ENCODE measurements around the gene PHF19. TPM values are rescaled to one million over a fixed set of nuclear protein-coding genes. Genes with fewer than 3 reads are reported as not detected.

Gene PHF19
- total RNA-seq, 1 experiment from 2014 or later: 66.8 TPM

- Histone ChIP-seq H4K8ac (replicated peaks; ENCODE audit: insufficient read length, low read depth, low read length) (no peak overlapping the region), H4K20me1 (ENCODE audit: control insufficient read depth, insufficient read depth, insufficient read length) (no peaks in the 10 kb centered on the region), H3K56ac (ENCODE audit: insufficient read length, low read depth, low read length) (no peak overlapping the region), H3K9me3 (ENCODE audit: control insufficient read depth, low read depth, low read length) (no peaks in the 10 kb centered on the region), H2BK12ac (ENCODE audit: insufficient read length, low read depth, low read length) (no peak overlapping the region), H3T11ph (ENCODE audit: low read length) (no peak overlapping the region), H2AFZ (ENCODE audit: low read length) (no peak overlapping the region), H2BK5ac (ENCODE audit: insufficient read length, low read length) (no peak overlapping the region), H3K79me2 (ENCODE audit: insufficient read depth, low read length) (peaks cover 2% of the 10 kb centered on the region; the same call in 1 of the 2 replicates), H3K4me2 (ENCODE audit: insufficient read depth, insufficient read length, low read length) (no peak overlapping the region), H2BK15ac (ENCODE audit: low read depth, low read length) (no peak overlapping the region), H3K23me2 (ENCODE audit: insufficient read length, low read depth, low read length, poor library complexity, severe bottlenecking) (peaks cover 12% of the 10 kb centered on the region), H3K18ac (ENCODE audit: insufficient read length, low read depth, low read length) (no peak overlapping the region), H3K27ac (ENCODE audit: insufficient read length, low read depth, low read length) (no peak overlapping the region), H2AK5ac (ENCODE audit: insufficient read length, low read length) (no peak overlapping the region), H2BK120ac (ENCODE audit: low read depth, low read length, poor library complexity, severe bottlenecking) (no peak overlapping the region), H4K91ac (ENCODE audit: insufficient read length, low read depth, low read length) (no peak overlapping the region), H3K27me3 (ENCODE audit: insufficient read depth, low read length) (no peaks in the 10 kb centered on the region), H3K4me1 (ENCODE audit: insufficient read depth, low read length) (no peaks in the 10 kb centered on the region), H2BK20ac (ENCODE audit: low read depth, low read length, poor library complexity, severe bottlenecking) (no peak overlapping the region), H3K14ac (ENCODE audit: insufficient read depth, low read length) (no peak overlapping the region), H3K79me1 (ENCODE audit: insufficient read depth, low read depth, low read length, poor library complexity, severe bottlenecking) (no peaks in the 10 kb centered on the region), H3K4ac (ENCODE audit: low read depth, low read length) (no peak overlapping the region), H3K23ac (ENCODE audit: insufficient read length, low read depth, low read length) (no peak overlapping the region), H4K5ac (ENCODE audit: insufficient read length, low read depth, low read length) (no peak overlapping the region), H3K9ac (ENCODE audit: extremely low read depth, insufficient read length, low read length) (no peak overlapping the region)
- no CpG with 5 or more reads among the region's 2 CpGs for WGBS (ENCODE audit: extremely low coverage, insufficient read length, low lambda C conversion rate)
- Mint-ChIP-seq H3K36me3 (ENCODE audit: insufficient read depth in 1 of 3, low read depth in 3 of 3) (peaks cover 0 to 53% (median 23%) of the 10 kb centered on the region in 3 experiments; a peak in 5 of 7 replicates), H3K27me3 (ENCODE audit: low read depth) (no peaks in the 10 kb centered on the region), H3K4me1 (peaks cover 17 to 22% of the 10 kb centered on the region in 2 experiments), H3K9me3 (peaks cover 0 to 9% of the 10 kb centered on the region in 2 experiments; a peak in 3 of 5 replicates), H3K4me3 (no peak overlapping the region), H3K27ac (peak overlapping the region in 2 of 3 experiments; percentile 3 to 80; a peak in 3 of 7 replicates)
- TF ChIP-seq CTCF (conservative IDR thresholded peaks at IDR 0.05): no peak
- no peak for DNase-seq
Observed at GRCh38 chr9:120839146-120839545, 37.8 kb downstream of the PHF19 start.

All from H9 (cell line).